NCI-H345 treated with DMSO at 0.1 percent for 48 hours (cell line): ENCODE data around the gene ASB7.
"Not testable (repeated sequence)": the region's sequence is repeated elsewhere in the genome, so short reads cannot be mapped to it uniquely, and the experiment has no call there.

ENCODE experiments used
- DNase-seq: peaks from one replicate; lab custom pipeline; 2025; ENCODE audit not compliant: unreplicated experiment; lab: John Stamatoyannopoulos, UW

The ASB7 gene

DNA sequence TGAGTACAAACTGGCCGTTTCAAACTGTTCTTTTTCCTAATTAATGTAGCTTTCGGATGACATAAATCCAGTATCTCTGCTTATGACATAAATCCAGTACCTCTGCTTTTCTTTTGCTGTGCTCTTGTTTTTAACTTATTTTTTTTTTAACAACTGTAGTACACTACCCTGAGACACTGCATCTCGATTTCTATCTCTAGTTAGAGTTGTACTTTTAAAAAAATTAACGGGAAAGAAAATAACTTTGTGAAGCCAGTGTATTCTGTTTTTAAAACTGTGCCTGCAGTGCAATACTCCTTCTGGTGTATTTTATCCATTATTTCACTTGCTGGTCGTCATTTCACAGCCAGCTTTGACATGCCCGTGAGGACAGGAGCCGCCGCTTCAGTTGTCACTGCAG is 46.6 kb downstream of the ASB7 start:
- DNase-seq: no peak

GRCh38 chr15:100650685-100651084 is 48.3 kb downstream of the ASB7 start:
- no peak for DNase-seq

DNA sequence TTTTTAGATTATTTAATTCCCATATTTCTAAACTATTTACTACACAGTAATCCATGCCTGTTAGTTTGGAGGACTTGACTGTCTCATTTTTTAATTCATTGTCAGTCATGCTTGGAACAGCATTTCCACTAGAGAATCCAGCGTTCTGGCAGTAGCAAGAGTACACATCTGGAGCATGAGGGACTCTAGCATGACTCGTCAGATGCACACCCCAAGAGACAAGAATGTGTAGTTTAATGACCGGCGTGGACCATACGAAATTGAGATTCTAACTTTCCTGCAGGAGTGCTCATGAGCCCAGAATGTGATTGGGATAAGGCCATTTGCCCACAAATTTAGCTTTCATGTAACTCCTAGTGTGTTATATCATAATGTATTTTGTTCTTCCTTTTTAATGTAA is 48.9 kb downstream of the ASB7 start:
- DNase-seq: no peak

DNA sequence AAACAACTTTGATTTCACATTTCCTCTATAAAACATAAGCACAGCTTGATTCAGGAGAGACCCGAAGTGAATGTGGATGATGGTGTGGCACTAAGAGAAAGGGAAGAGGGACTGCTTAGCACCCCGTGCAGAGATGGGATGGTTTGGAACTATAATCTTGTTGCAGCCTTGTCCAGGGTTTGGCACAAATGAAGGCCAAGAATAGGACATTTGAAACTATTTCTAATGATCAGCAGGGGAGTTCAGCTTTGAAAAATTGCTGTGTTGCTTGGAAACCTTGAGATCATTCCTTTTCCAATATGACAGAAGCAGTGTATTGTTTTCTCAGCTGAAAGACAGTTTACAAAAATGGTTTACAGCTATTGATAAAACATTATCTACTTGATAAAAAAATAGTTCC is 49.7 kb downstream of the ASB7 start:
- no peak for DNase-seq

DNA sequence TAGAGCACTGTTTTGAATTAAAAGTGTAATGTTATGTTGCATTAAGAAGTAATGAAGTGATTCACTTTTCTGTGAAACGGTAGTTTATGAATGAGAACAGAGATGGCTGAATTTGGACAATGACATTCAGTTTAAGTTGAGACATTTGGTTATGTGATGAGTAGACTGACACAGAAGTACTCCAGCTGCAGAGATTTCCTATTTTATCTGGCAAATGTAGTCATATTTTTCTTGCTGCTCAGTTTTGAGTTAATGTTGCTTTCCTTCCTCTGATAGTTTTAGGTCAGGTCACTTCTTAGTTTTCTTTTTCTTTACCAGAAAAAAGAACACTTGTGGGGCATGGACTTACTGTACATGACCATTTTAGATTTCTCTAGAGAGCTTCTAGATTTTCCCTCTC is 51.2 kb downstream of the ASB7 start:
- DNase-seq: no peak

DNA sequence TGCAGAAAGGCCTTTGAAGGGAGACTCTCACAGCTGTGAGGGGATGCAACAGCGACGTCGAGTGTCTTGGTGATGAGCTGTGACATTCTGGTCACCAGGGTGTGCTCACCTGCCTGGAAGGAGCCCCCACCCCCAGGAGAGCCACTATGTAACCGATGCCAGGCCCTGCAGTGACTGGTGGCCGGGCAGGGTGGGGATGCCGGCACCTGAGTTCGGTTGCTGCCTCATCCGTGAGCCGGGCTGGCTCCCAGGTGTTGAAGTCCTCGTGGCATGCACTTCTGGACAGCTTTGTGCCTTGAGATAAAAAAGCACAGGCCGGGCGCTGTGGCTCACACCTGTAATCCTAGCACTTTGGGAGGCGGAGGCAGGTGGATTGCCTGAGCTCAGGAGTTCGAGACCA is 56.5 kb downstream of the ASB7 start:
- DNase-seq: no peak

GRCh38 chr15:100661156-100661555 is 58.8 kb downstream of the ASB7 start:
- no peak for DNase-seq

DNA sequence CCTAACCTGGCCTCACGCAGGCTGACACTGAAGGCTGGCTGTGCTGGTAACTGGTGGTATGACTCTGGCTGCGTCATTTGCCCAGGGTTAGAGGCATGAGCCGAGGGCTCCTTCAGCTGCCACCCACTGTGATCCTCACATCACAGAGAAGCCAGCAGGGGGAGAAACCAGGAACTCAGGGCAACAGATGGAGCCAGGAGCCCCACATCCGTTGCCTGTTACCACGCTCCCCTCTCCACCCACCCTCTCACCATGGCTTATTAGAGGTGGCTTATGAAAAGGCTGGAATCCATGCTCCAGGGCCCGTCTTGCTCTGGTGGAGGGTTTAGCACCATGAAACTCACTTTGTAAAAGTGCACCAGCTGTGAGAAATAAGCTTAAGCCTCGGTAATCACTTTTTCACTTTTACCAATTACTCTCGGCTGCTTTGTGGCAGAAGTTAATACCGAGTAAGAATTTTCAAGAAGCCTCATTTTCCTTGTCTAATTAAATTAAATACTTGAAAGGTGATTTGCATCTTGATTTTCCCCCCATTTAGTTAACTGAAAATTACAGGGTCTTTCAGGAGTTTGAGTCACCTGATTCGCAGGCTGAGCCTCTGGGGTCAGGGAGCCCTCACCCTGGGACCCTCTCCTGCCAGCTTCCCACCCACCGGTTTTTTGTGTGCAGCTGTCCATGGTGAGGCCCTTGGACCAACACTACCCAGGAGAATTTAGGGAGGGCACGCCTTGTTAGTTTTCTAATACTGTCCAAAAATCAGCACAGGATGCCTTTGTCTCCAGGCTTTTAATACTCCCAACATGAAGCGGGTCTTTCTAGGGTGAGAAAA is 60.9 kb downstream of the ASB7 start:
- DNase-seq: no peak

DNA sequence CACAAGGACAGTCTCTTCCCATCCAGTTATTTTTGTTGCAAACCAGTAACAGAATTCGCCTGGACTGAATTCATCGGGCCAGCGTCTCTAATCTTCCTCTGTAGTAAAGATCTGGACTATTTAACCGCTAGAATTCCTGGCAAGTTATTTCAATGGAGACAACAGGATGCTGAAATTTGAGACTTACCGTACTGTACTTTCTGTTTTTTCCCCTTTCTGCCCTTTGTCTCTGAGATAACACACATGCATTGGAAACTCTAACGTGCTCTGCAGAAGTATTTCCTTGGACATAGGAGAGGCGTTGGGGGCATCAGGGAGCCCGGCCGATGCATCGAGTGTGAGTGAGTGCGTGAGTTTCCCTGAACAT is 61.5 kb downstream of the ASB7 start:
- DNase-seq: no peak

- no peak for DNase-seq
Observed at GRCh38 chr15:100665570-100665969, 63.2 kb downstream of the ASB7 start.

DNA sequence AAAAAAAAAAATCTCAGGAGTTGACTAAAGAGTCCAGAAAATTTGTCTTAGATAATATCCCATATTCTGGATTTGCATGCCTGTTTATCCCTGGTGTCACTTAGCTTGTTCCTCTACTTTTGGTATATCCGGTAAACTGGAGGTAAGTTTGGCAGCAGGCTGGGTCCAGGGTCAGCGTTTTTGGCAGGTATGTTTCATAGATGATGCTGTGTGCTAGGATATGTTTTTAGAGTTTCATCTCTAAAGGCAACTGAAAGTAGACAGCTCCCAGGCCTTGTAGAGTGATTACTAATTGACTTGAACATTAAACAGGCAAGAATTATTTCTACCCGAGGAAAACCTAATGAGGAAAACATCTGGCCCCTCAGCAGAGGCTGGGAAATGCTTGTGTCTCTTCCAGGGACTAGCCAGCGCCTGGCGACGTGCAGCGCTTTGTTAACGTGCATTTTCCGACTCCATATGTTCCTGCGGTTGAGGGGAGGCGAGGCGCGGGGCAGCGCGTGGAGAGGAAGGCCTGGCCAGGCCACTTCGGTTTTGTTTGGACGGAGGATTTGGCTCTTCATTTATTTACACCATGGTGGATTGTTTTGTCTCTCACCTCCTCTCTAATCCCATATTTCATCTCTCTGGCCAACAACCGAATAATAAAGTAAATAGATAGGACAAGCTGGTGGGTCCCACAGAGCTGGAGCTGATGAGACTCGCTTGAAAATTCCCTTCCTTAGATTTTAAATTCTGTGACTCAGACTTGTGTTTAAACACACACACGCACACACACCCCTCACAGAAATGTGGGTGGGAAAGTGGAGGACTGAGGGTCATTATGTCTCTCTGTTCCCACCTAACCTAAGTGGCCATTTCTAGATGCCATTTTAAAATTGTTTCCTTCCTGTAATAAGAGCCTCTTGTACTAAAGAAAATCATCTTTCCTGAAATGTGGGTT is 65.3 kb downstream of the ASB7 start:
- no peak for DNase-seq

- no peak for DNase-seq
Observed at GRCh38 chr15:100668348-100668745, 66.0 kb downstream of the ASB7 start.

- no peak for DNase-seq
Observed at GRCh38 chr15:100669260-100669659, 66.9 kb downstream of the ASB7 start.

GRCh38 chr15:100670505-100671021 is 68.2 kb downstream of the ASB7 start:
- DNase-seq: no peak

GRCh38 chr15:100671124-100671680 is 68.8 kb downstream of the ASB7 start:
- no peak for DNase-seq

GRCh38 chr15:100671858-100672543 is 69.6 kb downstream of the ASB7 start:
- DNase-seq: no peak

- no peak for DNase-seq
Observed at GRCh38 chr15:100672959-100673358, 70.6 kb downstream of the ASB7 start.

DNA sequence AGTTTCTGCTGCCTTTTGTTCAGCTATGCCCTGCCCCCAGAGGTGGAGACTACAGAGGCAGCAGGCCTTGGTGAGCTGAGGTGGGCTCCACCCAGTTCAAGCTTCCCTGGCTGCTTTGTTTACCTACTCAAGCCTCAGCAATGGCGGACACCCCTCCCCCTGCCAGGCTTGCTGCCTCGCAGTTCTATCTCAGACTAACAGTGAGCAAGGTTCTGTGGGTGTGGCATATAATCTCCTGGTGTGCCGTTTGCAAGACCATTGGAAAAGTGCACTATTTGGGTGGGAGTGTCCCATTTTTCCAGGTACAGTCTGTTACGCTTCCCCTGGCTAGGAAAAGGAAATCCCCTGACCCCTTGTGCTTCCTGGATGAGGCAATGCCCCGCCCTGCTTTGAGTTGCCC is 76.8 kb downstream of the ASB7 start:
- not testable (repeated sequence) for DNase-seq

DNA sequence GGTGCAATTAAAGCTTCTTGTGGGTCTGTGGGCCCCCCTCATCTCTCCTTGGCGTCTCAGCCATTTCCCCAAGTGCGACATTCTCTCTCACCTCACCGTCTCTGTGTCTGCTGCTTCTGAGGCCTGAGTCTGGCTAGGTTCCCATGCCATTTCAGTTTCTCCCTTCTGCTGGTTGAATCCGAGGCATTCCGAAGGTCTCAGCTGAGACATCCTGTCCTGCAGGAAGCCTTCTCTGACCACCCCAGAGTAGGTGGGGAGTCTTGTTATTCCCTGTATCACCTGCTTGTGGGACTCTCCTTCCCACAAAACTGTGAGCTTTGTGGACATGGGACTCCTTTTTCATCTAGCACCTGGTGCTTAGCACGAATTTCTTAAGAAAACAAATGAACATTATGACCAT is 78.3 kb downstream of the ASB7 start:
- no peak for DNase-seq

DNA sequence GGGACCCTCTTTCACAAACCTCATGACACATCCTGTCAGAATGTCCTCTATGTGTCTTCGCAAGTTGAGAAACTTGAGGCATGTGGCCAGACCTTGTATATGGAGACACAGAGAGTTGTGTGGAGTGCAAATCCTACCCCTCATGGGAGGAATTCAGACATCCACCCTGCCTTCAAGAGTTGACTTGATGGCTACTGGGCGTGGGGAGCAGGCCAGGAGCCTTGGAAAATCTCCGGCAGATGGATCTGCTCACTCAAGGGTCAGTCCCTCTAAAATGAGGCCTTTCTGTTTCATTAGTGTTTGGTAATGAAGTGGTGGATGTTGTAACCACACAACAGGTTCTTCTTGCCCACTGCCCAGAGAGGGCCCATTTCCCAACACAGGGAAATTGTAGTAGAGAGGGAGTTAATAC is 79.0 kb downstream of the ASB7 start:
- DNase-seq: no peak

- no peak for DNase-seq
Observed at GRCh38 chr15:100682468-100682867, 80.1 kb downstream of the ASB7 start.
